Astrocyte (in vitro differentiated cells and primary cell): ENCODE results near the gene MAP6. TPM values are rescaled to one million over a fixed set of nuclear protein-coding genes. Genes with fewer than 3 reads are reported as not detected.

Source experiments
- DNase-seq: peaks from one replicate; pipeline ENCODE4 v3.0.0-alpha.2; 2010; ENCODE audit warnings: low read depth
- FAIRE-seq: peaks from 2 replicates; lab custom pipeline; 2011; peaks lifted over from hg19 to GRCh38; lab: Jason Lieb, UNC
- H2AFZ ChIP-seq: 2 replicates; pipeline ENCODE4 v1.6.0; 2012; ENCODE audit warnings: low read depth, low read length, inconsistent platforms
- H3K27ac ChIP-seq: 2 replicates; pipeline ENCODE4 v1.5.1; 2011; ENCODE audit warnings: low read depth, low read length, inconsistent platforms
- H3K27me3 ChIP-seq: 2 replicates; pipeline ENCODE4 v1.6.0; 2011; ENCODE audit warnings: low read length, inconsistent platforms; ENCODE audit not compliant: insufficient read depth
- H3K36me3 ChIP-seq: 2 replicates; pipeline ENCODE4 v1.5.1; 2011; ENCODE audit warnings: low read length, inconsistent platforms; ENCODE audit not compliant: insufficient read depth
- H3K4me1 ChIP-seq: 2 replicates; pipeline ENCODE4 v1.5.1; 2011; ENCODE audit warnings: low read length, inconsistent platforms; ENCODE audit not compliant: insufficient read depth
- H3K4me2 ChIP-seq: 2 replicates; pipeline ENCODE4 v1.6.0; 2012; ENCODE audit warnings: low read length, inconsistent platforms
- H3K4me3 ChIP-seq: 2 replicates; pipeline ENCODE4 v1.5.1; 2011; ENCODE audit warnings: low read depth, mild to moderate bottlenecking, low read length, inconsistent platforms; ENCODE audit not compliant: insufficient read depth
- H3K79me2 ChIP-seq: 2 replicates; pipeline ENCODE4 v1.6.0; 2012; ENCODE audit warnings: mild to moderate bottlenecking, low read length, inconsistent platforms; ENCODE audit not compliant: insufficient read depth
- H3K9ac ChIP-seq: 2 replicates; pipeline ENCODE4 v1.6.0; 2012; ENCODE audit warnings: mild to moderate bottlenecking, low read length, inconsistent platforms
- H3K9me3 ChIP-seq: 2 replicates; pipeline ENCODE4 v1.5.1; 2012; ENCODE audit warnings: low read depth, mild to moderate bottlenecking, low read length, inconsistent platforms; ENCODE audit not compliant: insufficient read depth
- H4K20me1 ChIP-seq: 2 replicates; pipeline ENCODE4 v1.6.0; 2012; ENCODE audit warnings: low read length, inconsistent platforms; ENCODE audit not compliant: insufficient read depth
- H3K27ac Mint-ChIP-seq: one replicate; pipeline ENCODE4 v1.8.0; 2021; ENCODE audit warnings: mild to moderate bottlenecking, mixed read lengths; ENCODE audit not compliant: unreplicated experiment
- H3K27me3 Mint-ChIP-seq: one replicate; pipeline ENCODE4 v1.8.0; 2021; ENCODE audit warnings: low read depth, mixed read lengths; ENCODE audit not compliant: unreplicated experiment
- H3K36me3 Mint-ChIP-seq: one replicate; pipeline ENCODE4 v1.8.0; 2021; ENCODE audit warnings: low read depth, mixed read lengths; ENCODE audit not compliant: unreplicated experiment
- H3K4me1 Mint-ChIP-seq: one replicate; pipeline ENCODE4 v1.8.0; 2021; ENCODE audit warnings: low read depth, mixed read lengths; ENCODE audit not compliant: unreplicated experiment
- H3K4me3 Mint-ChIP-seq: one replicate; pipeline ENCODE4 v1.8.0; 2021; ENCODE audit warnings: mild to moderate bottlenecking, moderate library complexity, mixed read lengths; ENCODE audit not compliant: unreplicated experiment
- H3K9me3 Mint-ChIP-seq: one replicate; pipeline ENCODE4 v1.8.0; 2021; ENCODE audit warnings: mild to moderate bottlenecking, mixed read lengths; ENCODE audit not compliant: unreplicated experiment
- EZH2 ChIP-seq: IDR thresholded peaks from 2 replicates; pipeline ENCODE4 v1.6.1; 2012; ENCODE audit warnings: mild to moderate bottlenecking, low read length, inconsistent platforms; ENCODE audit not compliant: insufficient read depth
- total RNA-seq: library from RNA; stranded (reverse); gene quantifications from 2 replicates; pipeline ENCODE4 v1.2.1, GENCODE V29; 2021
- TF ChIP-seq, protein P1 (sequence below): IDR thresholded peaks from 2 replicates; pipeline ENCODE4 v1.5.1; 2011; ENCODE audit warnings: low read depth, mild to moderate bottlenecking, inconsistent platforms, low read length, moderate library complexity; ENCODE audit not compliant: insufficient read depth

MAP6 gene
- total RNA-seq, 1 donor from 2014 or later, result 3.9 TPM

DNA sequence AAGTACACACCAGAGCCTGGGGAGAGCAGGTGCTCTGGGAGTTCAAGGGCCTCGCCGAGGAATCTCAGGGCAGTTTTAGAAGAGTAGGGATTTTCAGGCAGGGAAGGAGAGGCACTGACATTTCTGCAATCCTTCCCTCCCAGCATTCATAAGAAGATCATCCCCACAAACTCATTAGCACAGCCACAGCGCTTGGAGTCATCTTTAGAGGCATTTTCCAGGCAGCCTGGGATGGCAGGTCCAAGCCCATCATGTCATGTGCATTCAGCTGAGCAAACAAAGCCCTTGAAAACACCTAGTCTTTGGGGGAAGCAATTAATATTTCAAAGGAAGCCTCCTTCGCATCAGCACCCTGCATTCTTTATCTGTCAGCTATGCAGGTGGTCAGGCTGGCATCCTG, 43.8 kb downstream of the MAP6 start:
- Histone ChIP-seq H4K20me1 (no peaks in the 10 kb centered on the region), H3K4me3 (no peak overlapping the region), H3K36me3 (no peaks in the 10 kb centered on the region), H3K4me1 (peaks cover 27% of the 10 kb centered on the region), H3K9ac (no peak overlapping the region), H3K27me3 (no peaks in the 10 kb centered on the region), H3K9me3 (no peaks in the 10 kb centered on the region), H3K79me2 (no peaks in the 10 kb centered on the region), H2AFZ (no peak overlapping the region), H3K4me2 (no peak overlapping the region), H3K27ac (no peak overlapping the region)
- Mint-ChIP-seq H3K27ac (no peak overlapping the region), H3K36me3 (no peaks in the 10 kb centered on the region), H3K9me3 (no peaks in the 10 kb centered on the region), H3K27me3 (peaks cover 3% of the 10 kb centered on the region), H3K4me3 (no peak overlapping the region), H3K4me1 (peaks cover 42% of the 10 kb centered on the region)
- no peak for TF ChIP-seq EZH2
- TF ChIP-seq, protein P1, sequence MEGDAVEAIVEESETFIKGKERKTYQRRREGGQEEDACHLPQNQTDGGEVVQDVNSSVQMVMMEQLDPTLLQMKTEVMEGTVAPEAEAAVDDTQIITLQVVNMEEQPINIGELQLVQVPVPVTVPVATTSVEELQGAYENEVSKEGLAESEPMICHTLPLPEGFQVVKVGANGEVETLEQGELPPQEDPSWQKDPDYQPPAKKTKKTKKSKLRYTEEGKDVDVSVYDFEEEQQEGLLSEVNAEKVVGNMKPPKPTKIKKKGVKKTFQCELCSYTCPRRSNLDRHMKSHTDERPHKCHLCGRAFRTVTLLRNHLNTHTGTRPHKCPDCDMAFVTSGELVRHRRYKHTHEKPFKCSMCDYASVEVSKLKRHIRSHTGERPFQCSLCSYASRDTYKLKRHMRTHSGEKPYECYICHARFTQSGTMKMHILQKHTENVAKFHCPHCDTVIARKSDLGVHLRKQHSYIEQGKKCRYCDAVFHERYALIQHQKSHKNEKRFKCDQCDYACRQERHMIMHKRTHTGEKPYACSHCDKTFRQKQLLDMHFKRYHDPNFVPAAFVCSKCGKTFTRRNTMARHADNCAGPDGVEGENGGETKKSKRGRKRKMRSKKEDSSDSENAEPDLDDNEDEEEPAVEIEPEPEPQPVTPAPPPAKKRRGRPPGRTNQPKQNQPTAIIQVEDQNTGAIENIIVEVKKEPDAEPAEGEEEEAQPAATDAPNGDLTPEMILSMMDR, result no peak
- no peak for DNase-seq
- FAIRE-seq, result no peak

DNA sequence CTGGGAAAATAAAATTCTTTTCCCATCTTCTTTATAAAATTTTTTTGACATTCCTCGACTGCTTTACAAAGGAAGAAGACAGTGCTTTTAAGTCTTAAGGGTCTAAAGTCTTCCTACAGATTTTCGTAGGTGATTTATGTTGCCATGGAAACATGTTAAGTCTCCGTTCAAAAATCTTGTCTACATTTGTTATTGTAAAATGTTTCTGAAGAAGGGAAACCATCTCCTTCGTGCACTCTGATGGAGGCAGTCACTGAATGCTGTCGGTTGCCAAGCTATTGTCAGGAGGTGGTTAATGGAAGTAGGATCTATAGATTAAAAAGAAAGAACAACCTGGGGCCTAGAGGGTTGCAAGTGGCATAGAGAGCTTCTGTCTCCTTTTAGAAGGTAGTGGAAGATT, 52.6 kb downstream of the MAP6 start:
- H3K27me3 Mint-ChIP-seq, result peaks cover 7% of the 10 kb centered on the region
- H3K27me3 ChIP-seq, result peaks cover 2% of the 10 kb centered on the region
- FAIRE-seq (no peak), DNase-seq (no peak)
- no peaks in the 10 kb centered on the region for H3K36me3 Mint-ChIP-seq
- H3K4me3 Mint-ChIP-seq, result no peak overlapping the region
- H3K27ac ChIP-seq, result no peak overlapping the region
- no peaks in the 10 kb centered on the region for H4K20me1 ChIP-seq
- no peak for TF ChIP-seq EZH2
- TF ChIP-seq, protein P1, result no peak
- no peaks in the 10 kb centered on the region for H3K9me3 ChIP-seq
- H2AFZ ChIP-seq, result no peak overlapping the region
- no peak overlapping the region for H3K4me2 ChIP-seq
- no peak overlapping the region for H3K4me3 ChIP-seq
- H3K79me2 ChIP-seq, result no peaks in the 10 kb centered on the region
- H3K4me1 ChIP-seq, result no peaks in the 10 kb centered on the region
- peaks cover 8% of the 10 kb centered on the region for H3K9me3 Mint-ChIP-seq
- no peak overlapping the region for H3K9ac ChIP-seq
- H3K4me1 Mint-ChIP-seq, result no peaks in the 10 kb centered on the region
- no peak overlapping the region for H3K27ac Mint-ChIP-seq
- no peaks in the 10 kb centered on the region for H3K36me3 ChIP-seq

DNA sequence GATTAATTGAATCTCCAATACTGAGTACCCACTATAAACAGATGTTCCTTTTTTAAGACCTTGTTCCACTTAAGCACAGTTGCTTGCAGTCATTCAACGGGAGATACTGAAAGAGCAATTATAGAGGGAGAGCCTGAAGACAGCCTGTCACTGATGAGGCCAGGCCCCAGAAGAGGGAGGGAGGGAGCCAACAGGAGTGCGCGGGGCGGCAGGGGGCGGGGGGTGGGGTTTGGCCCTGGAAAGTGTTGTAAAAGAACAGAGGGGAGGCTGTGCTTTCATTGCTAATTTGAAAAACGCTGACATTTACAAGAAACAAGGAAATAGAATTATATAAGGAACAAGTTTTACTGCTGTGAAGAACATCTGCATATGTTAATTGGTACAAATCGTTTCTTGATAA, 53.1 kb downstream of the MAP6 start:
- no peaks in the 10 kb centered on the region for H3K36me3 Mint-ChIP-seq
- H4K20me1 ChIP-seq, result no peaks in the 10 kb centered on the region
- no peak overlapping the region for H3K27ac ChIP-seq
- FAIRE-seq (no peak), DNase-seq (no peak)
- no peaks in the 10 kb centered on the region for H3K4me1 ChIP-seq
- no peak overlapping the region for H2AFZ ChIP-seq
- peaks cover 9% of the 10 kb centered on the region for H3K27me3 Mint-ChIP-seq
- no peaks in the 10 kb centered on the region for H3K9me3 ChIP-seq
- H3K27ac Mint-ChIP-seq, result no peak overlapping the region
- H3K27me3 ChIP-seq, result peaks cover 2% of the 10 kb centered on the region
- H3K79me2 ChIP-seq, result no peaks in the 10 kb centered on the region
- H3K4me3 Mint-ChIP-seq, result no peak overlapping the region
- H3K9me3 Mint-ChIP-seq, result peaks cover 8% of the 10 kb centered on the region
- no peaks in the 10 kb centered on the region for H3K4me1 Mint-ChIP-seq
- no peaks in the 10 kb centered on the region for H3K36me3 ChIP-seq
- no peak for TF ChIP-seq EZH2
- TF ChIP-seq, protein P1, result no peak
- no peak overlapping the region for H3K4me2 ChIP-seq
- no peak overlapping the region for H3K4me3 ChIP-seq
- no peak overlapping the region for H3K9ac ChIP-seq
